Calu3 (cell line): Measurements from ENCODE around the gene TXNRD1. TPM values are rescaled to one million over a fixed set of nuclear protein-coding genes. Genes with fewer than 3 reads are reported as not detected.

Experiments used
- BruUV-seq: library from RNA; stranded (reverse); fragments of 400-500 nt; replicated peaks from 2 replicates; lab custom pipeline; 2021; lab: Mats Ljungman, UMichigan
- CTCF ChIA-PET: fragments of 300-600 bp; sonication (Branson Sonifier 250); formaldehyde crosslinking; loops from one replicate; lab custom pipeline; 2022; ENCODE audit warnings: antibody characterized with exemption; lab: Charles Lee
- DNase-seq: peaks from one replicate; pipeline ENCODE4 v3.0.0; 2022
- H3K27ac Mint-ChIP-seq: one replicate; pipeline ENCODE4 v1.8.0; 2022; ENCODE audit warnings: mixed read lengths; ENCODE audit not compliant: unreplicated experiment
- H3K27me3 Mint-ChIP-seq: one replicate; pipeline ENCODE4 v1.8.0; 2022; ENCODE audit warnings: mixed read lengths; ENCODE audit not compliant: unreplicated experiment
- H3K36me3 Mint-ChIP-seq: one replicate; pipeline ENCODE4 v1.8.0; 2022; ENCODE audit warnings: mild to moderate bottlenecking, moderate library complexity, mixed read lengths; ENCODE audit not compliant: insufficient read depth, unreplicated experiment
- H3K4me1 Mint-ChIP-seq: one replicate; pipeline ENCODE4 v1.8.0; 2022; ENCODE audit warnings: mild to moderate bottlenecking, low read depth, mixed read lengths; ENCODE audit not compliant: unreplicated experiment
- H3K4me3 Mint-ChIP-seq: one replicate; pipeline ENCODE4 v1.8.0; 2022; ENCODE audit warnings: mild to moderate bottlenecking, low read depth, moderate library complexity, mixed read lengths; ENCODE audit not compliant: unreplicated experiment
- H3K9me3 Mint-ChIP-seq: one replicate; pipeline ENCODE4 v1.8.0; 2022; ENCODE audit warnings: low read depth, mixed read lengths; ENCODE audit not compliant: unreplicated experiment
- intact Hi-C: fragments of 100-400 bp; cut with micrococcal nuclease; formaldehyde crosslinking; loops from one replicate; pipeline ENCODE4 v1.10.0; 2022; ENCODE audit not compliant: unreplicated experiment
- total RNA-seq: library from RNA; stranded (reverse); gene quantifications from 2 replicates; pipeline ENCODE4 v1.2.3, GENCODE V29; 2022
- TF ChIP-seq, protein P1 (sequence below): fragments of 200-600 bp; IDR thresholded peaks from one replicate; pipeline ENCODE4 v1.8.0; 2022; ENCODE audit warnings: antibody characterized with exemption; ENCODE audit not compliant: unreplicated experiment

The TXNRD1 gene
- total RNA-seq, 1 experiment from 2014 or later = 262 TPM

- DNase-seq = no peak
- H3K36me3 Mint-ChIP-seq = no peaks in the 10 kb centered on the region
- intact Hi-C loops = no loop called here
- BruUV-seq = no TSS peak
- no peak overlapping the region for H3K4me3 Mint-ChIP-seq
- TF ChIP-seq, protein P1, sequence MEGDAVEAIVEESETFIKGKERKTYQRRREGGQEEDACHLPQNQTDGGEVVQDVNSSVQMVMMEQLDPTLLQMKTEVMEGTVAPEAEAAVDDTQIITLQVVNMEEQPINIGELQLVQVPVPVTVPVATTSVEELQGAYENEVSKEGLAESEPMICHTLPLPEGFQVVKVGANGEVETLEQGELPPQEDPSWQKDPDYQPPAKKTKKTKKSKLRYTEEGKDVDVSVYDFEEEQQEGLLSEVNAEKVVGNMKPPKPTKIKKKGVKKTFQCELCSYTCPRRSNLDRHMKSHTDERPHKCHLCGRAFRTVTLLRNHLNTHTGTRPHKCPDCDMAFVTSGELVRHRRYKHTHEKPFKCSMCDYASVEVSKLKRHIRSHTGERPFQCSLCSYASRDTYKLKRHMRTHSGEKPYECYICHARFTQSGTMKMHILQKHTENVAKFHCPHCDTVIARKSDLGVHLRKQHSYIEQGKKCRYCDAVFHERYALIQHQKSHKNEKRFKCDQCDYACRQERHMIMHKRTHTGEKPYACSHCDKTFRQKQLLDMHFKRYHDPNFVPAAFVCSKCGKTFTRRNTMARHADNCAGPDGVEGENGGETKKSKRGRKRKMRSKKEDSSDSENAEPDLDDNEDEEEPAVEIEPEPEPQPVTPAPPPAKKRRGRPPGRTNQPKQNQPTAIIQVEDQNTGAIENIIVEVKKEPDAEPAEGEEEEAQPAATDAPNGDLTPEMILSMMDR = no peak
- CTCF ChIA-PET = interaction anchor here (0.7 kb wide), 1 partner anchor 452 kb away, joined by 4 read pairs; no protein-coding TSS in a partner anchor
- no peaks in the 10 kb centered on the region for H3K27me3 Mint-ChIP-seq
- no peak overlapping the region for H3K27ac Mint-ChIP-seq
- no peaks in the 10 kb centered on the region for H3K4me1 Mint-ChIP-seq
- peaks cover 8% of the 10 kb centered on the region for H3K9me3 Mint-ChIP-seq
These were observed 15.6 kb upstream of the TXNRD1 start for GRCh38 chr12:104199964-104200363.

- no peaks in the 10 kb centered on the region for H3K4me1 Mint-ChIP-seq
- intact Hi-C loops = loop anchor here (1.0 kb wide), 3 partner anchors 157 to 852 kb away; no protein-coding TSS in a partner anchor
- no peaks in the 10 kb centered on the region for H3K36me3 Mint-ChIP-seq
- no peak overlapping the region for H3K27ac Mint-ChIP-seq
- CTCF ChIA-PET = interaction anchor here (0.6 to 0.7 kb wide), 2 partner anchors 61 to 367 kb away, joined by 3 to 6 read pairs; no protein-coding TSS in a partner anchor
- no peak overlapping the region for H3K4me3 Mint-ChIP-seq
- no TSS peak for BruUV-seq
- peak; percentile 48 for DNase-seq
- TF ChIP-seq, protein P1 = peak; percentile 84
- H3K9me3 Mint-ChIP-seq = peaks cover 8% of the 10 kb centered on the region
- H3K27me3 Mint-ChIP-seq = no peaks in the 10 kb centered on the region
These were observed 14.2 kb upstream of the TXNRD1 start for GRCh38 chr12:104201238-104202001.

GRCh38 chr12:104204690-104205480 lies 10.7 kb upstream of the TXNRD1 start:
- no peaks in the 10 kb centered on the region for H3K36me3 Mint-ChIP-seq
- DNase-seq = no peak
- no TSS peak for BruUV-seq
- peaks cover 8% of the 10 kb centered on the region for H3K9me3 Mint-ChIP-seq
- H3K4me3 Mint-ChIP-seq = no peak overlapping the region
- intact Hi-C loops = no loop called here
- H3K27me3 Mint-ChIP-seq = no peaks in the 10 kb centered on the region
- H3K4me1 Mint-ChIP-seq = no peaks in the 10 kb centered on the region
- CTCF ChIA-PET = no interaction called here
- TF ChIP-seq, protein P1 = no peak
- H3K27ac Mint-ChIP-seq = no peak overlapping the region

GRCh38 chr12:104207416-104208205 lies 8.0 kb upstream of the TXNRD1 start:
- H3K27me3 Mint-ChIP-seq = no peaks in the 10 kb centered on the region
- H3K27ac Mint-ChIP-seq = no peak overlapping the region
- intact Hi-C loops = no loop called here
- peaks cover 3% of the 10 kb centered on the region for H3K9me3 Mint-ChIP-seq
- no TSS peak for BruUV-seq
- H3K36me3 Mint-ChIP-seq = no peaks in the 10 kb centered on the region
- H3K4me1 Mint-ChIP-seq = no peaks in the 10 kb centered on the region
- TF ChIP-seq, protein P1 = no peak
- H3K4me3 Mint-ChIP-seq = no peak overlapping the region
- no peak for DNase-seq
- CTCF ChIA-PET = interaction anchor here (0.7 kb wide), 1 partner anchor 885 kb away, joined by 7 read pairs; no protein-coding TSS in a partner anchor
